Calu3 (cell line): ENCODE data around the gene RALGAPB. TPM values are rescaled to one million over a fixed set of nuclear protein-coding genes. Genes with fewer than 3 reads are reported as not detected.

Source experiments
- BruUV-seq: library from RNA; stranded (reverse); fragments of 400-500 nt; replicated peaks from 2 replicates; lab custom pipeline; 2021; lab: Mats Ljungman, UMichigan
- CTCF ChIA-PET: fragments of 300-600 bp; sonication (Branson Sonifier 250); formaldehyde crosslinking; loops from one replicate; lab custom pipeline; 2022; ENCODE audit warnings: antibody characterized with exemption; lab: Charles Lee
- DNase-seq: peaks from one replicate; pipeline ENCODE4 v3.0.0; 2022
- H3K27ac Mint-ChIP-seq: one replicate; pipeline ENCODE4 v1.8.0; 2022; ENCODE audit warnings: mixed read lengths; ENCODE audit not compliant: unreplicated experiment
- H3K27me3 Mint-ChIP-seq: one replicate; pipeline ENCODE4 v1.8.0; 2022; ENCODE audit warnings: mixed read lengths; ENCODE audit not compliant: unreplicated experiment
- H3K36me3 Mint-ChIP-seq: one replicate; pipeline ENCODE4 v1.8.0; 2022; ENCODE audit warnings: mild to moderate bottlenecking, moderate library complexity, mixed read lengths; ENCODE audit not compliant: insufficient read depth, unreplicated experiment
- H3K4me1 Mint-ChIP-seq: one replicate; pipeline ENCODE4 v1.8.0; 2022; ENCODE audit warnings: mild to moderate bottlenecking, low read depth, mixed read lengths; ENCODE audit not compliant: unreplicated experiment
- H3K4me3 Mint-ChIP-seq: one replicate; pipeline ENCODE4 v1.8.0; 2022; ENCODE audit warnings: mild to moderate bottlenecking, low read depth, moderate library complexity, mixed read lengths; ENCODE audit not compliant: unreplicated experiment
- H3K9me3 Mint-ChIP-seq: one replicate; pipeline ENCODE4 v1.8.0; 2022; ENCODE audit warnings: low read depth, mixed read lengths; ENCODE audit not compliant: unreplicated experiment
- CTCF ChIP-seq: fragments of 200-600 bp; IDR thresholded peaks from one replicate; pipeline ENCODE4 v1.8.0; 2022; ENCODE audit warnings: antibody characterized with exemption; ENCODE audit not compliant: unreplicated experiment
- intact Hi-C: fragments of 100-400 bp; cut with micrococcal nuclease; formaldehyde crosslinking; loops from one replicate; pipeline ENCODE4 v1.10.0; 2022; ENCODE audit not compliant: unreplicated experiment
- total RNA-seq: library from RNA; stranded (reverse); gene quantifications from 2 replicates; pipeline ENCODE4 v1.2.3, GENCODE V29; 2022

The RALGAPB gene
- total RNA-seq, 1 experiment from 2014 or later: 59.8 TPM

GRCh38 chr20:38616457-38616856 is 143.8 kb downstream of the RALGAPB start:
- no peak for TF ChIP-seq CTCF
- DNase-seq: no peak
- intact Hi-C loops: no loop called here
- BruUV-seq: no TSS peak
- Mint-ChIP-seq H3K36me3 (peaks cover 4% of the 10 kb centered on the region), H3K27ac (no peak overlapping the region), H3K4me1 (no peaks in the 10 kb centered on the region), H3K4me3 (no peak overlapping the region), H3K9me3 (no peaks in the 10 kb centered on the region), H3K27me3 (no peaks in the 10 kb centered on the region)
- CTCF ChIA-PET: interaction anchor here (0.6 to 1.1 kb wide), 2 partner anchors 15 to 17 kb away, joined by 4 to 5 read pairs; no protein-coding TSS in a partner anchor

DNA sequence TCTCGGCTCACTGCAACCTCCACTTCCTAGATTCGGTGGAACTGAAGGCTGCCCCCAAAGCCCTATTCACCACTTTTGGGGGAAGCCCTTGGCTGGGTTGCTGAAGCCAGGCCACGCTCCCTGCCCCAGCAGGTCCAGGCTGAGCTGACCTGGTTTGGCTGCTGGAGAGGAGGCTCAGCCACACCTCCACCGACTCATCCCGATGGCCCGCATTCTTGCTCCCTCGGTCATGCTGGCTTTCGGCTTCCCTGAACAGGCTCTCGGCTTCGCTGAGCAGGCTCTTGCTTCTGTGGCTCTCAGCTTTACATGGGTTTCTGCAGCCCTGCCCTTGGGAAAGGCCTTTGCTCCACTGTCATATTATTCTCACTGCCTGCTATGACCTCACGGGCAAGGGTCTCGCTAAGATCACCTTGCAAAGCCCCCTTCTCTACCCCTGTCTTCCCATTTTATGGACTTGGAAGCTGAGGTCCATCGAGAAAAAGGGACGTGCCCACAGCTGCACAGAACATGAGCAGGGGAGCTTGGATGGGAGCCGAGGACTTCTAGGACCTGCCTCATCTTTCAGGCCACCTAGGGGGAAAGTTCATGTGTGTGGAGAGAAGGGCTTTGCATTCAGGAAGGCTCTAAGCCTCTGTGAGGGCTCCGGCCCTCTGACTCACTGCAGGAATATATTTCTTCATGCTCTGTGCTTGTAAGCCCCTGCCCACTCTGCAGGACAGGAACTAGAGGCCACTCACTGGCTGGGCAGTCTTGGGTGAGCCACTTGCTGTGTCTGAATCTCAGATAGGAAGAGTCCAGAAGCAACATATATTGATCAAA is 144.6 kb downstream of the RALGAPB start:
- no peak overlapping the region for H3K27ac Mint-ChIP-seq
- H3K27me3 Mint-ChIP-seq: no peaks in the 10 kb centered on the region
- H3K9me3 Mint-ChIP-seq: no peaks in the 10 kb centered on the region
- H3K36me3 Mint-ChIP-seq: peaks cover 4% of the 10 kb centered on the region
- no peak overlapping the region for H3K4me3 Mint-ChIP-seq
- DNase-seq: peak; percentile 55
- no TSS peak for BruUV-seq
- no peaks in the 10 kb centered on the region for H3K4me1 Mint-ChIP-seq
- no peak for TF ChIP-seq CTCF
- intact Hi-C loops: no loop called here
- CTCF ChIA-PET: interaction anchor here (0.6 to 1.1 kb wide), 3 partner anchors 14 to 817 kb away, joined by 3 to 5 read pairs (median 4); no protein-coding TSS in a partner anchor

GRCh38 chr20:38617830-38618196 is 145.2 kb downstream of the RALGAPB start:
- CTCF ChIA-PET: interaction anchor here (0.7 kb wide), 1 partner anchor 816 kb away, joined by 3 read pairs; no protein-coding TSS in a partner anchor
- BruUV-seq: no TSS peak
- H3K27me3 Mint-ChIP-seq: no peaks in the 10 kb centered on the region
- peaks cover 4% of the 10 kb centered on the region for H3K36me3 Mint-ChIP-seq
- DNase-seq: no peak
- H3K4me1 Mint-ChIP-seq: no peaks in the 10 kb centered on the region
- no peak for TF ChIP-seq CTCF
- H3K4me3 Mint-ChIP-seq: no peak overlapping the region
- H3K9me3 Mint-ChIP-seq: no peaks in the 10 kb centered on the region
- H3K27ac Mint-ChIP-seq: no peak overlapping the region
- intact Hi-C loops: no loop called here

DNA sequence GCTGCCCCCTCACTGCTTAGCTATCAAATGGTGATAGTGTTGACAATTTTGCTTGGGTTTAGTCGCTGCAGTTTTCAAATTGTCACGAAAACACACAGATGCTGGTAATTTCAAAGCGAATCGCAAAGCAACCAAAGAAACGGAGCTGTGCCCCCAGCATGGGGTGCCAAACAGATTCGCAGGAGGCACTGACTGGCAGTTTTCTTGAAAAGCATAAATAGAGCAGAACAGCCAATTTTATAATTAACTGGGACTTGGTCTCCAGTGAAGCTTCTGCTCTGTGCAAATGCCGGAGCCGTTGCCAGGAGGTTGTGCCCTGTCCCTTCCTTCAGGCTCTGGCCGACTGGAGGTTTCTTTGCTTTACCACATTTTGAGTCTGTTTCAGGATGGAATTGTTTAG is 147.8 kb downstream of the RALGAPB start:
- no peaks in the 10 kb centered on the region for H3K27me3 Mint-ChIP-seq
- H3K4me3 Mint-ChIP-seq: no peak overlapping the region
- DNase-seq: no peak
- H3K27ac Mint-ChIP-seq: no peak overlapping the region
- intact Hi-C loops: no loop called here
- peaks cover 4% of the 10 kb centered on the region for H3K36me3 Mint-ChIP-seq
- BruUV-seq: no TSS peak
- CTCF ChIA-PET: interaction anchor here (1.1 kb wide), 1 partner anchor 13 kb away, joined by 3 read pairs; no protein-coding TSS in a partner anchor
- H3K9me3 Mint-ChIP-seq: no peaks in the 10 kb centered on the region
- no peaks in the 10 kb centered on the region for H3K4me1 Mint-ChIP-seq
- TF ChIP-seq CTCF: no peak
